SW480 (cell line): ENCODE data around the gene MEP1A.
"Not testable (repeated sequence)": the region's sequence is repeated elsewhere in the genome, so short reads cannot be mapped to it uniquely, and the experiment has no call there.

Experiments used
- DNase-seq: peaks from one replicate; pipeline ENCODE4 v3.0.0-alpha.2; 2016; ENCODE audit warnings: low spot score

The MEP1A gene

DNA sequence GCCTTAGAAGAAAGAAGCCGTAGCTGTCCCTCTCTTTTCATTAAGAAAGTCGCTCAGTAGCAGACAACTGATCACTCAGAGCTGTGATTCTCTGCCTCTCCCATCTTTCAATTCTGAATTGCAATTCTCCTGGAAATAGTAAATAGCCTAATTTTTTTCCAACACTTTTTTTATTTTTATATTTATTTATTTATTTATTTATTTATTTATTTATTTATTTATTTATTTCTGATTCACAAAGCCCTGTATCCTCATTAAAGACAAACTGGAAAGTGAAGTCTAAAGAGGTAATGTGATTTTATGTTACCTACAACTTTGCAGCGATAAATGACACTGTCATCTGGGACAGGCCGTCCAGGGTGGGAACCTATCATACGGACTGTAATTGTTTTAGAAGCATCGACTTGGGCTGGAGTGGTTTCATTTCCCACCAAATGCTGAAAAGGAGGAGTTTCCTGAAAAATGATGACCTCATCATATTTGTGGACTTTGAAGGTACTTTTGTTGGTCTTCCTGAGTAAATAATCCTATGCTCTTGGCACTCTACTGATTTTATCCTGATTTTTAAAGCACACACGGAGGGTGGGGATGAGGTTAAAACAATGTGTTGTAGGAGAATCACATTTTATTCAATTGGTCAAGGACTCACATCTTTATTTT lies 41.2 kb downstream of the MEP1A start:
- DNase-seq: not testable (repeated sequence)

DNA sequence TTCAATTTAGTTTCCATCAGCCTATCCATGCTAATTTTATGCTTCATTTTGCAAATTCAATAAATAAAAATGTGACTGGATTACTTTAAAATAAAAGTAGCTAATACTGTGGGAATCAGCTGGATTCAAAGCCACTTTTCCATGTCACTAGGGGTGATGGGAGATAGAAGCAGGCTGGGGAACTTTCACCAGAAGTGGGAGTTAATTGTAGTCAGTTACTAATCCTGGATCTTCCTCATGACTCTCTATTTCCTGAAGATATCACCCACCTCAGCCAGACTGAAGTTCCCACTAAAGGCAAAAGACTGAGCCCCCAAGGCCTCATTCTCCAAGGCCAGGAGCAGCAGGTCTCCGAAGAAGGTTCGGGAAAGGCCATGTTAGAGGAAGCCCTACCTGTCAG lies 41.8 kb downstream of the MEP1A start:
- DNase-seq: not testable (repeated sequence)

DNA sequence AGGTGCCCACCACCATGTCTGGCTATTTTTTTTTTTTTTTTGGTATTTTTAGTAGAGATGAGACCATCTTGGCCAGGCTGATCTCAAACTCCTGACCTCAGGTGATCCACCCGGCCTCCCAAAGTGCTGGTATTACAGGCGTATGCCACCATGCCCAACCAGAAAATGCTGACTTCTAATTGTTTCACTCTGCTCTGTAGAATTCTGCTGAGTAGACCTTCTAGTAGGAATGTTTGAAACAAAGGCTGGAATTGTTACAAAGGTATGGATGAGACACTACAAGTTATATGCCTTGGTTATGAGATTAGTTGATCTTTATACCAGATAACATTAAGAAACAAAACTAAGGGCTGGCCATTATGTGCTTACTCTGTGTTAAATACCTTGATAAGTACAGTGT lies 44.8 kb downstream of the MEP1A start:
- no peak for DNase-seq

DNA sequence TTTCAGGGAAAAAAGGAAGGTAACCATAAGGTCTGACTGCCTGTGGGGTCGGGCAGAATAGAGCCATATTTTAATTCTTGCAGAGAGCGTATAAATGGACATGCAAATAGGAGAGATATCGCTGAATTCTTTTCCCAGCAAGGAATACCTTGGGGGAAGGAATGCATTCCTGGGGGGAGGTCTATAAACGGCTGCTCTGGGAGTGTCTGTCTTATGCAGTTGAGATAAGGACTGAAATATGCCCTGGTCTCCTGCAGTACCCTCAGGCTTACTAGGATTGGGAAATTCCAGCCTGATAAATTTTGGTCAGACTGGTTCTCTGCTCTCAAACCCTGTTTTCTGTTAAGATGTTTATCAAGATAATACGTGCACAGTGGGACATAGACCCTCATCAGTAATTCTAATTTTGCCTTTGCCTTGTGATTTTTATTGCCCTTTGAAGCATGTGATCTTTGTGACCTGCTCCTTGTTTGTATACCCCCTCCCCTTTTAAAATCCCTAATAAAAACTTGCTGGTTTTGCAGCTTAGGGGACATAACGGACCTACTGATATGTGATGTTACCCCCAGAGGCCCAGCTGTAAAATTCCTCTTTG lies 49.2 kb downstream of the MEP1A start:
- not testable (repeated sequence) for DNase-seq

DNA sequence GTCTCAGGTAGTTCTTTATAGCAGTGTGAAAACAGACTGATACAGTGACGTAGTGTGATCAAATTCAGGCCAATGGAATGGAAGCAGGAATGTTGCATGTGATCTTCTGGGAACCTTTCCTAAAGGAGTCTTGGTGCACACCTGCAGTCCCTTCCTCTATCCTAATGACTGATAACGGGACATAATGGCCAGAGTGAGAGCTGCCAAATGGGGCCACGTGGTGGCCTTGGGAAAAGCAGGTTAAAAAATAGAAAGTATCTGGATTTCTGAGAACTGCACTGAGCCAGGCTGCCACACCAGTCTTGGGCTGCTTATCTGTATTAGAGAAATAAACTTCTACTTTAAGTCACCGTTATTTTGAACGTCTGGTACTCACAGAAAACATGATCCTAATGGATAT lies 51.9 kb downstream of the MEP1A start:
- no peak for DNase-seq

DNA sequence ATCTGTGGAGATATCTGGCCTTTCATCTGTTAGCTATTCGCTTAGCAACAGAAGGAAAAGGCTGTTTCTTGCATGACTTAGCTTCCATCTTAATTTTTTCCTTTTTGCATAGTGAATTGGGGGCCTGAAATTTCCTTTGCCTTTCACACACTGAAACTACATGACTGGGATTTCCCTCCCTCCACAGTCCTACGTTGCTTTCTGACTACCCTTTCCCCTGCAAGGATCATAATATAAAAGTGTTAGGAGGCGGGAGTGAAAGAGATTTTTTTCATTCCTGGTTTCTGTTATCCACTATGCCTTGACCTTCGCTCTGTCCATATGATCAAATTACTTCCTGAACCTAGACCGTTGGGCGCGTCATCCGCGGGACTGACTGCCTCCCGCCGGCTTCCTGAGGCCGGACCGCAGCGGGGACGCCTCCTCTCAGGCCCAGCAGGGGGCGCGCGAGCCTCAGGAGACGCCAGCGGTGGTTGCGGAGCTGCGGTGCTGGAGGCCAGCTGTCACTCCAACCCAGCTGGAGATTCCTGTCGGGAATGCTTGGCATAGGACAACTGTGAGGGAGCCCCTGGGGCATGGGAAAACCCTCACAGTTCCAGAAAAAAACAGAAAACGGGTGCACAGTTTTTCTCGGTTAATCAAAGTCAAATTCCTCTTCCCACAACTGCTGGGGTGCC lies 55.6 kb downstream of the MEP1A start:
- peak; percentile 71 for DNase-seq

DNA sequence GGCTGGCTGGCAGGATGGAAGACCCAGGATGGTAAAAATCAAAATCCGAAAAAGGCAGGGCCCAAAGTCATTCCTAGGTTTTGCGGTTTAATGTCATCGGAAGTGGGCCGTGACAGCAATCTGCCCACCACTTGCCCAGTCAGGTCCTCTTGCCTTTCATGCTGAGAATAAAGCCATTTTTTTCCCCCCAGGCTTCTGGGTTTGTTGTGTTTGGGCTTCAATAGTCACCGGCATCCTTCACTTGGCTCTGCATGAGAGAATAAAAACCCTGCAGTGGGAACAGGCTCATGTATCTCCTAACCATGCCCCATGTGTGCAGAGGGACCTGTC lies 56.1 kb downstream of the MEP1A start:
- DNase-seq: peak; percentile 4

DNA sequence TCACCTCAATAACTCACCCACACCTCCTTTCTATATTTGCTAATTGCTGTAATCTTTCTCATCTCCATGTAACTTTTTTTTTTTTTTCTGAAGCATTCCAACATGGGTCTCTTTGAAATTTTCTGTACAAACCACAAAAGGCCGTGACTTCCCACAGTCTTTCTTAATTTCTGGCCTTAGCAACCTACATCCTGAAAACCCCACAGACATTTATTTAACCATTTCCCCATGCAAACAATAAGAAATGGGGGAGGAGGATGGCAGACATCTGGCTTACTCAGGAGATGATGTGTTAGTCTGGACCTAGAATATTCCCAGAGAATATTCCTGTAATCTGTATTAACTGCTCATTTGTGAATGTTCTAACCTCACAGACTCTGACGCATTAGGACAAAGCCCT lies 57.6 kb downstream of the MEP1A start:
- no peak for DNase-seq

DNA sequence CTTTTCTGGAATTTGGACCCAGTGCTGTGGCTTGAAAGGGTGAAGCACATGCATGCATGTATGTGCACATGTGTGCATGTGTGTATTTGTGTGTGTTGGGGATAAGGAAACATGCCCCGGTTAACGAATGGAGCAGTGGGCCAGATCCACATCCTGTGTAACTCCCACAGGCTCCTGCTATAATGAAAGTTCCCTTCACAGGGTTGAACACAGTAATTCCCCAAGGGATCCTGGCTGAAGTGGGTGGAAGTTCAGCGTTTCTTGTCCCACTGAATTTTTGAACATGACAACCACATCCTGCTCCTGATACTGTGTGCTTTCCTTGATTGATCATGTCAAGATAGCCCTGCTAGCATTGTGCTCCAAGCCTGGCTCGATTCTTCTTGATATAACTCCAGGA lies 58.4 kb downstream of the MEP1A start:
- DNase-seq: not testable (repeated sequence)

DNA sequence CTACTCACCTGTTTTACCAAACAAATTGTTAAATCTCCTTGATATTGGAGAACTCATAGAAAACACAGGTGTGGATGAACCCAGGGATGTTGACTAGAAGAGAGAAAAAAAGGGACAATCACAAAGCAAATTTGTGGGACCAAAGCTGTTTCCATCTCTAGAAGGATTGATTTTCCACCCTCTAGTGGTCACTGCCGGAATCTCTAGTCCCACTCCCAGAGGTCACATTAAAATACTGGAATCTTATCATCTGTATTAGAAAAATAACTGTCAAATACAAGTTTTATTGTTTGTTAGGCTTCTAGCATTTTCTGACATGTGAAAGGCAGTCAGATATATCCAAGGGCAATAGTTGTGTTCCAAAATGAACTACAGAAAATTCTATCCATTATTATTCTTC lies 62.8 kb downstream of the MEP1A start:
- DNase-seq: peak; percentile 3

DNA sequence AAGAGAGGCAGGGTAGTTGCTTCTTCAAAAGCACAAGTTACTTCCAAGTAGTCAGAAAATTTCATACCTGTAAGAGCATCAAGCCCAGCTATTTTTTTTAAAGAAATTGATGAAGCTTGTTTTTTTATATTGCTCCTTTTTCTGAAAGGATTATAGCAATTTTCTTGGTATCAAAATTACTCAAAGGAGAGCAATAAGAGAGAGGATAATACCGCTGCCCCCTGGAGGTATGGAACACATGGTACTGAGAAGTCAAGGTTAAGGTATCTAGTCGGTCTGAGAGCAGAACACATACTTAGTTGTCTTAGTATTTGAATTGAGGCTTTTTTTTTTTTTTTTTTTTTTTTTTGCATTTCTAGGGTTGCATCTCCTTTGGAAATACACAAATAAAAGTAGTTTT lies 69.2 kb downstream of the MEP1A start:
- DNase-seq: no peak

DNA sequence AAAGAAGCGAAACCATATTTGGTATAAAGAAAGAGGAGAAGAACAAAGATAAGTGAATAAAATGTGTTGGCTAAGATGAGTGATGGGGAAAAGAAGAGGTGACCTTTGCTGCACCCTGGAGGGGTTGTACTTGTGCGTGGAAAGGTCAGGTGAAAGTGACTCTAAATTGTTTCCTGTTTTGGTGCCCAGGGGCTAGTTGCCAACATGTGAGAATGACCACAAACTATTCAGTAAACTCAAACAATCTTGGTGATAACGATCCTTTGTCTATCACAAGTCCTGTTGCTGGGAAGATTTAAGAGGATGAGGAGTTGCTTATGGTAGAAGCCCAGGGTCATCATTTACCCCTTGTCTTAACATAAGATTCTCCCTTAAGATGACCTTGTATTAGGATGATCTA lies 70.6 kb downstream of the MEP1A start:
- DNase-seq: no peak

DNA sequence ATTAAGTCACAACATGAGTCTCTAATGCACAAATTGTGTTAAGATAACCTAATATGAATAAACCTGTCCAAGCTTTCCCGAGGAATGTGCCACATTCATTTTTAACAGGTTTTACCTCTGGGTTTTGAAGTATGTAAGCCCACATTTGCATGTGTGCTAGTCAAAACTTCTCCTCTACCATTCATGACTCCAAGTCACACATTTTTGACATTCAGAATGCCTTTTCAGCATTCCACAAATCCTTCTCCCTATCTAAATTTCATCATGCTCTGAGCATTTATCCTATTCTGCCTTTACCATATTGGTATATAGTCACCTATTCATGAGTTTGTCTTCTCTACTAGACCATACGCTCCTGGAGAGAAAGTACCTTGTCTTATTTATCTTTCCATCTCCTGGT lies 72.0 kb downstream of the MEP1A start:
- DNase-seq: no peak

DNA sequence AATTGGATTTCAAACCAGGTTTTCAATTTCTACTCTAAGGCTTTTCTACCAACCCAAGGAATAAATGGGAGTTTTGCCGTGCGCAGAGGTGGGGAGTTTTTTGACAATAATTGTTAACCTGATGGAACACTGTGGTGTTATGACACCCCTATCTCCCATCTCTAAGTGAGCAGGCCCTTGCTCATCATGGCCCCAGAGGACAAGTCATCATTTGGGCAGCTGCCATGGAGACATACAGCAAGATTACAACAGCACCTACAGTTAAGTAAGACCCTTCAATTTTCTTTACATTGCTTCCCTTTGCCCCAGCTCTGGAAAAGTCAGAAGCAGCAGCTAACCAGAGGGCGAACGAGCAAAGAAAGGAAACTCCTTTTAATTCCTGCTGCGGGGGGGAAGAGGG lies 74.2 kb downstream of the MEP1A start:
- DNase-seq: no peak

DNA sequence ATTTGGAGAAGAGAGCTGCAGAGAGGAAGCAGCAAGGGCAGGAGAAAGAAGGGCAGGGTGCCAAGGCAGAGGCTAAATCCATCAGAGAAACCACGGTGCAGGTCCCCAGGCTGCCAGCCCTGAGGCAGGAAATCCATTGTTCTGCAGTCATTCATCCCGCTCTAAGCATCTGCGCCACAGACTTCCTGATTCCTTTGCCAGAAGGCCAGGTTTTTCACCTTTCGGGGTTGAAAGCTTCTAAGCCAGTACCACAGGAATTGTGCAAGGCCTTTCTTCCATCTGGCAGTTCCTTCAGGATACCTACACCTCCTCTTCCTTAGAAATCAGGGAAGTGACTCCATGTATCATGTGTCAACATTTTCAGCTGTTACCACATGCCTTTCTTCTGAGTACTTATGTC lies 82.9 kb downstream of the MEP1A start:
- peak; percentile 8 for DNase-seq

DNA sequence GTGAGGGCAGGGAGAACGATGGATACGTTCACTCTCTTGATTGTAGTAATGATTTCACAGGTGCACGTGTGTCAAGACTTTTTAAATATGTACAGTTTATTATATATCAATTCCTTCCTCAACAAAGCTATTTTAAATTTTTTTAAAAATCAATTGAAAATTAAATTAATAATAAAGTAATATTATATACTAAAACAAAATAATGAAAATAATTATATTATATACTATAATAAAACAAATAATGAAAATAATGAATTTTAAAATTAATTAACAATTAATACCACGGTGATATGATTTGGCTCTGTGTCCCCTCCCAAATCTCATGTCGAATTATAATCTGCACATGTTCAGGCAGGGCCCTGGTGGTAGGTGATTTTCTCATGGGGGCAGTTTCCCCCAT lies 85.8 kb downstream of the MEP1A start:
- DNase-seq: no peak

DNA sequence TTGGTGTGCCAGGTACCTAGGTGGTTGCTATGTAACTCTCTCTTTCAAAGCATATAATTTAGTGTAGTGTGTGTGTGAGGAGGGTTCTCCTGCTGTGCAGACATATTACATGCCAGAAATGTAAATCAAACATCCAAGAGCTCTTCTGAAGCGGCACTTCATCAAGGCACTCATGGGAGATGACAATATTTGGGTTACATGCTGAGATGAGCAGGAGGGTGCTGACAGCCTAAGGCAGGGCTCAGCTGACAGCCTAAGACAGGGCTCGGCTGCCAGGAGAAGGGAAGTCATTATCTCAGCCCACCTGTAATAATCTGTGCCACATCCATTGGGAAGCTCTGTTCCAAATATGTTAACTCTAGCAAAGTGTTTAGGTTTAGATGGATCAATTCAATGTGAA lies 89.5 kb downstream of the MEP1A start:
- no peak for DNase-seq

DNA sequence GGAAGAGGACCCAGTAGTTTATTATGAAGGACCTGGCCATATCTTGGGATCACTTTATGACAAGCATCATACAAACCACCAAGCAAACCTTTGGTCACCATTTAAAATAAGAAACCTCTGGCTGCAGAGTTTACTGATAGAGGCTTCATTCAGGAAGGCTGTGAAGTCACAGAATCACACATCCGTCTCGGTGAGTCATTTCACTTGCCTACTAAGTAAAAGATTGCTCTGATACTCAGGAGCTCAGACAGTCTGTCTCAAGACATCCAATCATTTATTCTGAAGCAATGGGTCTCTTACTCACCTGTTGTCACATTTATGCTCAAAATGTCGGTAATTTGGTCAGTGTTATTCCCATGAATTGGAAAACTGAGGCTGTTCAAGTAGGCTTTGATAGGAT lies 94.8 kb downstream of the MEP1A start:
- no peak for DNase-seq

DNA sequence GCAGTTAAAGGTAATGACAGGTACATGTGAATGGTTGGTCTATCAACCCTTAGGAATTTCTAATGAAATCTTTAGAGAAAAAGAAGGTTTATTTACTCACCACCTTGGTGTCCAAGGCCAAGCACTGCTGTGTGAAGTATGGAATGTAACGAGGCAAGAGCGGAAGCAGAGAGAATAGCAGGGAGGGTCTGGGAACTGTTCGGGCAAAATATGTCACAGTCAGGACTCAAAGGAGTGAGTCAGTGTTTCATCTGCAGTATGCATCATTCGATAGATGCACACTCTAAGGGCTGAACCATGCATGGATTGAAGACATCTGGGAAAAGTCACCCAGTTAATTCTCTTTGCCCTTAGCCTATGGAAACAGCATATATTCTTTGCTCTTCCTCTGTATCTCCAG lies 95.4 kb downstream of the MEP1A start:
- DNase-seq: no peak
